WTC11 (cell line): ENCODE measurements around the gene LIPT1. TPM values are rescaled to one million over a fixed set of nuclear protein-coding genes. Genes with fewer than 3 reads are reported as not detected.

ENCODE experiments used
- ATAC-seq: fragments of 200-7000 bp; cut with Tn5 transposase; 2 replicates; pipeline ENCODE4 v1.10.0; 2021; ENCODE audit warnings: mild to moderate bottlenecking, moderate library complexity
- CTCF ChIA-PET: fragments of 300-600 bp; sonication (Branson Sonifier 250); formaldehyde crosslinking; loops from one replicate; lab custom pipeline; 2021; ENCODE audit warnings: antibody characterized with exemption; lab: Charles Lee
- POLR2A ChIA-PET: fragments of 350-600 bp; sonication (Branson Sonifier 250); formaldehyde crosslinking; loops from one replicate; lab custom pipeline; 2021; ENCODE audit warnings: antibody characterized with exemption; lab: Charles Lee
- DNase-seq: peaks from one replicate; pipeline ENCODE4 v3.0.0; 2021; ENCODE audit warnings: low spot score
- H3K27ac Mint-ChIP-seq: 2 replicates; pipeline ENCODE4 v1.8.0; 2021; ENCODE audit warnings: mixed read lengths
- H3K27me3 Mint-ChIP-seq: 2 replicates; pipeline ENCODE4 v1.8.0; 2021; ENCODE audit warnings: low read depth, mild to moderate bottlenecking, moderate library complexity, mixed read lengths
- H3K36me3 Mint-ChIP-seq: 2 replicates; pipeline ENCODE4 v1.8.0; 2021; ENCODE audit warnings: mixed read lengths
- H3K4me1 Mint-ChIP-seq: 2 replicates; pipeline ENCODE4 v1.8.0; 2022; ENCODE audit warnings: mixed read lengths
- H3K4me3 Mint-ChIP-seq: 2 replicates; pipeline ENCODE4 v1.8.0; 2021; ENCODE audit warnings: mild to moderate bottlenecking, moderate library complexity, mixed read lengths
- H3K9me3 Mint-ChIP-seq: 2 replicates; pipeline ENCODE4 v1.8.0; 2021; ENCODE audit warnings: mixed read lengths
- FOXK1 ChIP-seq: sonication (generic); formaldehyde crosslinking; IDR thresholded peaks from 2 replicates; pipeline ENCODE4 v1.8.0; 2022; ENCODE audit warnings: mild to moderate bottlenecking, moderate library complexity, missing genetic modification reagents
- FOXP1 ChIP-seq: sonication (generic); formaldehyde crosslinking; IDR thresholded peaks from 2 replicates; pipeline ENCODE4 v1.8.0; 2022; ENCODE audit warnings: missing genetic modification reagents, mild to moderate bottlenecking, moderate library complexity, borderline replicate concordance
- FOXP4 ChIP-seq: sonication (generic); formaldehyde crosslinking; IDR thresholded peaks from 2 replicates; pipeline ENCODE4 v1.8.0; 2022; ENCODE audit warnings: mild to moderate bottlenecking, missing genetic modification reagents
- GTF2I ChIP-seq: fragments of 250-450 bp; sonication (Bioruptor Pico); conservative IDR thresholded peaks from 2 replicates; pipeline ENCODE4 v1.4.0; 2021; ENCODE audit warnings: mild to moderate bottlenecking
- NFATC4 ChIP-seq: fragments of 250-450 bp; sonication (Bioruptor Pico); IDR thresholded peaks from 2 replicates; pipeline ENCODE4 v1.9.0; 2021; ENCODE audit warnings: mild to moderate bottlenecking
- NFYB ChIP-seq: sonication (generic); formaldehyde crosslinking; conservative IDR thresholded peaks from 2 replicates; pipeline ENCODE4 v1.8.0; 2022; ENCODE audit warnings: low read depth, missing genetic modification reagents
- NR1H2 ChIP-seq: sonication (generic); formaldehyde crosslinking; IDR thresholded peaks from 2 replicates; pipeline ENCODE4 v1.9.0; 2021; ENCODE audit warnings: mild to moderate bottlenecking, moderate library complexity, missing genetic modification reagents
- SMAD3 ChIP-seq: sonication (generic); formaldehyde crosslinking; IDR thresholded peaks from 2 replicates; pipeline ENCODE4 v1.8.0; 2022; ENCODE audit warnings: missing genetic modification reagents, mild to moderate bottlenecking, borderline replicate concordance
- SP1 ChIP-seq: sonication (generic); formaldehyde crosslinking; conservative IDR thresholded peaks from 2 replicates; pipeline ENCODE4 v1.8.1; 2022; ENCODE audit warnings: missing genetic modification reagents
- TEAD4 ChIP-seq: sonication (generic); formaldehyde crosslinking; IDR thresholded peaks from 2 replicates; pipeline ENCODE4 v1.8.0; 2022; ENCODE audit warnings: mild to moderate bottlenecking, missing genetic modification reagents
- ZBTB21 ChIP-seq: sonication (generic); formaldehyde crosslinking; IDR thresholded peaks from 2 replicates; pipeline ENCODE4 v1.8.1; 2023; ENCODE audit warnings: mild to moderate bottlenecking, missing genetic modification reagents, borderline replicate concordance
- ZBTB43 ChIP-seq: sonication (generic); formaldehyde crosslinking; IDR thresholded peaks from 2 replicates; pipeline ENCODE4 v1.8.1; 2023; ENCODE audit warnings: mild to moderate bottlenecking, missing genetic modification reagents
- ZNF219 ChIP-seq: sonication (generic); formaldehyde crosslinking; IDR thresholded peaks from 2 replicates; pipeline ENCODE4 v1.8.0; 2023; ENCODE audit warnings: missing genetic modification reagents, mild to moderate bottlenecking, borderline replicate concordance
- ZNF263 ChIP-seq: sonication (generic); formaldehyde crosslinking; IDR thresholded peaks from 2 replicates; pipeline ENCODE4 v1.8.1; 2022; ENCODE audit warnings: low read depth, mild to moderate bottlenecking, moderate library complexity, missing genetic modification reagents
- ZNF416 ChIP-seq: fragments of 250-450 bp; sonication (Bioruptor Pico); IDR thresholded peaks from 2 replicates; pipeline ENCODE4 v1.9.0; 2021; ENCODE audit warnings: mild to moderate bottlenecking, inconsistent platforms
- total RNA-seq: library from RNA; stranded (reverse); gene quantifications from 3 replicates; pipeline ENCODE4 v1.2.3, GENCODE V29; 2021
- TF ChIP-seq, protein P1 (sequence below): sonication (generic); formaldehyde crosslinking; IDR thresholded peaks from 2 replicates; pipeline ENCODE4 v1.8.1; 2023; ENCODE audit warnings: mild to moderate bottlenecking, missing genetic modification reagents, moderate library complexity
- TF ChIP-seq, protein P2 (sequence below): sonication (generic); formaldehyde crosslinking; IDR thresholded peaks from 2 replicates; pipeline ENCODE4 v1.8.1; 2022; ENCODE audit warnings: mild to moderate bottlenecking, missing genetic modification reagents, moderate library complexity, borderline replicate concordance
- TF ChIP-seq, protein P3 (sequence below): sonication (generic); formaldehyde crosslinking; IDR thresholded peaks from 2 replicates; pipeline ENCODE4 v1.8.0; 2022; ENCODE audit warnings: missing genetic modification reagents
- TF ChIP-seq, protein P4 (sequence below): fragments of 250-450 bp; sonication (Bioruptor Pico); IDR thresholded peaks from 2 replicates; pipeline ENCODE4 v1.9.0; 2021; ENCODE audit warnings: mild to moderate bottlenecking

Gene LIPT1
- total RNA-seq, 1 experiment from 2014 or later = 9.7 TPM

- no peak overlapping the region for H3K27ac Mint-ChIP-seq
- no peak overlapping the region for H3K4me3 Mint-ChIP-seq
- ChIA-PET CTCF (no interaction called here), POLR2A (no interaction called here)
- no peaks in the 10 kb centered on the region for H3K27me3 Mint-ChIP-seq
- H3K9me3 Mint-ChIP-seq = no peaks in the 10 kb centered on the region
- H3K36me3 Mint-ChIP-seq = no peaks in the 10 kb centered on the region
- H3K4me1 Mint-ChIP-seq = peaks cover 2% of the 10 kb centered on the region; the same call in 1 of the 2 replicates
- ATAC-seq (no peak), DNase-seq (no peak)
- TF ChIP-seq ZNF263 (CRISPR knock-in tag) = no peak
- TF ChIP-seq, protein P1, sequence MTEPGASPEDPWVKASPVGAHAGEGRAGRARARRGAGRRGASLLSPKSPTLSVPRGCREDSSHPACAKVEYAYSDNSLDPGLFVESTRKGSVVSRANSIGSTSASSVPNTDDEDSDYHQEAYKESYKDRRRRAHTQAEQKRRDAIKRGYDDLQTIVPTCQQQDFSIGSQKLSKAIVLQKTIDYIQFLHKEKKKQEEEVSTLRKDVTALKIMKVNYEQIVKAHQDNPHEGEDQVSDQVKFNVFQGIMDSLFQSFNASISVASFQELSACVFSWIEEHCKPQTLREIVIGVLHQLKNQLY (CRISPR knock-in tag) = no peak
- no peak for TF ChIP-seq SP1 (CRISPR knock-in tag)
- TF ChIP-seq FOXK1 (CRISPR knock-in tag) = no peak
- TF ChIP-seq, protein P2, sequence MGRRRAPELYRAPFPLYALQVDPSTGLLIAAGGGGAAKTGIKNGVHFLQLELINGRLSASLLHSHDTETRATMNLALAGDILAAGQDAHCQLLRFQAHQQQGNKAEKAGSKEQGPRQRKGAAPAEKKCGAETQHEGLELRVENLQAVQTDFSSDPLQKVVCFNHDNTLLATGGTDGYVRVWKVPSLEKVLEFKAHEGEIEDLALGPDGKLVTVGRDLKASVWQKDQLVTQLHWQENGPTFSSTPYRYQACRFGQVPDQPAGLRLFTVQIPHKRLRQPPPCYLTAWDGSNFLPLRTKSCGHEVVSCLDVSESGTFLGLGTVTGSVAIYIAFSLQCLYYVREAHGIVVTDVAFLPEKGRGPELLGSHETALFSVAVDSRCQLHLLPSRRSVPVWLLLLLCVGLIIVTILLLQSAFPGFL = no peak
- TF ChIP-seq, protein P3, sequence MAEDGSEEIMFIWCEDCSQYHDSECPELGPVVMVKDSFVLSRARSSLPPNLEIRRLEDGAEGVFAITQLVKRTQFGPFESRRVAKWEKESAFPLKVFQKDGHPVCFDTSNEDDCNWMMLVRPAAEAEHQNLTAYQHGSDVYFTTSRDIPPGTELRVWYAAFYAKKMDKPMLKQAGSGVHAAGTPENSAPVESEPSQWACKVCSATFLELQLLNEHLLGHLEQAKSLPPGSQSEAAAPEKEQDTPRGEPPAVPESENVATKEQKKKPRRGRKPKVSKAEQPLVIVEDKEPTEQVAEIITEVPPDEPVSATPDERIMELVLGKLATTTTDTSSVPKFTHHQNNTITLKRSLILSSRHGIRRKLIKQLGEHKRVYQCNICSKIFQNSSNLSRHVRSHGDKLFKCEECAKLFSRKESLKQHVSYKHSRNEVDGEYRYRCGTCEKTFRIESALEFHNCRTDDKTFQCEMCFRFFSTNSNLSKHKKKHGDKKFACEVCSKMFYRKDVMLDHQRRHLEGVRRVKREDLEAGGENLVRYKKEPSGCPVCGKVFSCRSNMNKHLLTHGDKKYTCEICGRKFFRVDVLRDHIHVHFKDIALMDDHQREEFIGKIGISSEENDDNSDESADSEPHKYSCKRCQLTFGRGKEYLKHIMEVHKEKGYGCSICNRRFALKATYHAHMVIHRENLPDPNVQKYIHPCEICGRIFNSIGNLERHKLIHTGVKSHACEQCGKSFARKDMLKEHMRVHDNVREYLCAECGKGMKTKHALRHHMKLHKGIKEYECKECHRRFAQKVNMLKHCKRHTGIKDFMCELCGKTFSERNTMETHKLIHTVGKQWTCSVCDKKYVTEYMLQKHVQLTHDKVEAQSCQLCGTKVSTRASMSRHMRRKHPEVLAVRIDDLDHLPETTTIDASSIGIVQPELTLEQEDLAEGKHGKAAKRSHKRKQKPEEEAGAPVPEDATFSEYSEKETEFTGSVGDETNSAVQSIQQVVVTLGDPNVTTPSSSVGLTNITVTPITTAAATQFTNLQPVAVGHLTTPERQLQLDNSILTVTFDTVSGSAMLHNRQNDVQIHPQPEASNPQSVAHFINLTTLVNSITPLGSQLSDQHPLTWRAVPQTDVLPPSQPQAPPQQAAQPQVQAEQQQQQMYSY (CRISPR knock-in tag) = no peak
- TF ChIP-seq ZNF416 (CRISPR knock-in tag) = no peak
- no peak for TF ChIP-seq NR1H2
- TF ChIP-seq NFYB (CRISPR knock-in tag) = no peak
- no peak for TF ChIP-seq GTF2I (CRISPR knock-in tag)
- TF ChIP-seq SMAD3 (CRISPR knock-in tag) = no peak
- TF ChIP-seq ZBTB43 (CRISPR knock-in tag) = no peak
- TF ChIP-seq FOXP1 (CRISPR knock-in tag) = no peak
- TF ChIP-seq, protein P4, sequence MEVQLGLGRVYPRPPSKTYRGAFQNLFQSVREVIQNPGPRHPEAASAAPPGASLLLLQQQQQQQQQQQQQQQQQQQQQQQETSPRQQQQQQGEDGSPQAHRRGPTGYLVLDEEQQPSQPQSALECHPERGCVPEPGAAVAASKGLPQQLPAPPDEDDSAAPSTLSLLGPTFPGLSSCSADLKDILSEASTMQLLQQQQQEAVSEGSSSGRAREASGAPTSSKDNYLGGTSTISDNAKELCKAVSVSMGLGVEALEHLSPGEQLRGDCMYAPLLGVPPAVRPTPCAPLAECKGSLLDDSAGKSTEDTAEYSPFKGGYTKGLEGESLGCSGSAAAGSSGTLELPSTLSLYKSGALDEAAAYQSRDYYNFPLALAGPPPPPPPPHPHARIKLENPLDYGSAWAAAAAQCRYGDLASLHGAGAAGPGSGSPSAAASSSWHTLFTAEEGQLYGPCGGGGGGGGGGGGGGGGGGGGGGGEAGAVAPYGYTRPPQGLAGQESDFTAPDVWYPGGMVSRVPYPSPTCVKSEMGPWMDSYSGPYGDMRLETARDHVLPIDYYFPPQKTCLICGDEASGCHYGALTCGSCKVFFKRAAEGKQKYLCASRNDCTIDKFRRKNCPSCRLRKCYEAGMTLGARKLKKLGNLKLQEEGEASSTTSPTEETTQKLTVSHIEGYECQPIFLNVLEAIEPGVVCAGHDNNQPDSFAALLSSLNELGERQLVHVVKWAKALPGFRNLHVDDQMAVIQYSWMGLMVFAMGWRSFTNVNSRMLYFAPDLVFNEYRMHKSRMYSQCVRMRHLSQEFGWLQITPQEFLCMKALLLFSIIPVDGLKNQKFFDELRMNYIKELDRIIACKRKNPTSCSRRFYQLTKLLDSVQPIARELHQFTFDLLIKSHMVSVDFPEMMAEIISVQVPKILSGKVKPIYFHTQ (CRISPR knock-in tag) = no peak
- TF ChIP-seq TEAD4 = no peak
- no peak for TF ChIP-seq FOXP4 (CRISPR knock-in tag)
- TF ChIP-seq ZBTB21 (CRISPR knock-in tag) = no peak
- no peak for TF ChIP-seq ZNF219 (CRISPR knock-in tag)
- TF ChIP-seq NFATC4 (CRISPR knock-in tag) = no peak
Measured at GRCh38 chr2:99111236-99111635, 43.5 kb upstream of the LIPT1 start.
